Umbilical cord (tissue), 2 donors: ENCODE measurements around the gene PNMA8C. TPM values are rescaled to one million over a fixed set of nuclear protein-coding genes. Genes with fewer than 3 reads are reported as not detected.
"Not testable (repeated sequence)": the region's sequence is repeated elsewhere in the genome, so short reads cannot be mapped to it uniquely, and the experiment has no call there.

Experiments
- DNase-seq: peaks from one replicate; pipeline ENCODE4 v3.0.0-alpha.2; 2015; ENCODE audit warnings: low spot score
- total RNA-seq: library from RNA; depleted of rRNA; stranded (reverse); fragments of >200 nt; gene quantifications from one replicate; pipeline ENCODE4 v1.2.3, GENCODE V29; 2014; ENCODE audit warnings: low replicate concordance; ENCODE audit not compliant: insufficient read depth

PNMA8C gene
- total RNA-seq, 1 donor from 2014 or later: not detected

GRCh38 chr19:46411925-46412649 lies 16.6 kb downstream of the PNMA8C start:
- no peak for DNase-seq

- DNase-seq: no peak
These were observed 17.4 kb downstream of the PNMA8C start for GRCh38 chr19:46411088-46411924.

DNA sequence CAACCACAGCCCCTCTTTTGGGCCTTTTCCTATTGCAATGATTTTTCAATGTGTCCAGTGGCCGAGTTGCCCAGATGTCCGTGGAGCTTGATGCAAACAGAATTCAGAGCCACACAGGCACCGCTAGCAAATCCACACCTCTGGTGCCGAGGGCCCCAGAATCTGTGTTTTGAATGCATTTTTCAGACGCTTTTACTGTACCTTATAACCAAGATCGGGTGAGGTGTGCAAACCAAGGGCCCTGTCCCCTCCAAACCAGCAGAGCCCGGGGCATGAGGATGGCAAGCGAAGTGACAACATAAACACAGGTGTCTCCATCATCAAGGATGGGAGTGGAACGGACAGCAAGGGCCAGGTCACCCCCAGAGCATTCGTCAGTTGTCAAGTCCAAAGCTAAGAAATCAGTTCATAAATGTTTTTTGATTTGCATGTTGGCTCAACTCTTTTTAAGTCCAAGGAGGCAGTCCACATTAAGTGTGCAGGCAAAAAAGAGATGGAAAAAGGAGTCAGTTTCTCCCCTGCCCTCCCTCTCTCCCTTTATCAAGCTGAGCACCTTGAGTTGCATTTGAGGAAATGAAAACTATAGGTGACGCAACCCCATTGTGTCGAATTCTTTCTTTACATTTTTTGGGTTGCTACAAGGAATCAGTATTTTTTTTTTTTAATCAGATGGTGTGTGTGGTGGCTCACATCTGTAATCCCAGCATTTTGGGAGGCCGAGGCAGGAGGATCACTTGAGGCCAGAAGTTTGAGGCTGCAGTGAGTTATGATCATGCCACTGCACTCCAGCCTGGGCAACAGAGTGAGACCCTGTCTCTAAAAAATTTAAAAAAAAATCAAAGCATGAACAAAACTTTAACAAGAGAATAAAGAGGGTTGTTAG lies 18.3 kb downstream of the PNMA8C start:
- DNase-seq: no peak

DNA sequence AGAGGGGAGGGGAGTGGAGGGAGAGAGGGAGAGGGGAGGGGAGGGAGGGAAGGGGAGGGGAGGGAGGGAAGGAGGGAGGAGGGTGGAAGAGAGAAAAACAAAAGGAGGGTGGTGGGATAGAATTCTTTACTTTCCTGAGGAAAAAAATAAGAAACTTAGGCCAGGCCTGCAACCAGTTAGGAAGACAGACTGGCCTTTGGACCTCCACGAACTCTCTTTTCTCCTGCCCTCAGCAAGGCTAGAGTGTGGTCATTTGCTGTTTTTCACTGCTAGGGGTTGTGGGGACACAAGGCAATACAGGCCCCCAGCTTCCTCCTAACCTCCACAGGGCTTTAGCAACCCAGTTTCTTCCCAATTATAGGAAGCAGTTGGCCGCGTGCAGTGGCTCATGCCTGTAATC lies 19.5 kb downstream of the PNMA8C start:
- DNase-seq: no peak

DNA sequence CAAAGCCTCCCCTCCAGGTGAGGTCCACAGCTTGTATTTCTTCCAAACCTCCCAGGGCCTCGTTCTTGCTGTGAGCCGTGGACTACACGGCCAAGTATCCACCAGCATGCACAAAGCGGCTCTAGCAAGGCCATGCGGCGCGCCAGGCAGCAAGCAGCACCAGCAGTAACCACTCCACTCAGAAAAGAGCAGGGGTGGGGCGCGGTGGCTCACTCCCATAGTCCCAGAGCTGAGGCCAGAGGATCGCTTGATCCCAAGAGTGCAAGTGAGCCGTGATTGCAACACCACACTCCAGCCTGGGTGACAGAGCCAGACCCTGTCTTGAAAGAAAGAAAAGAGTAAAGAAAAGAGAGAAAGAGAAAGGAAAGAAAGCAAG lies 20.1 kb downstream of the PNMA8C start:
- peak; percentile 87 for DNase-seq

- DNase-seq: no peak
These were observed 20.7 kb downstream of the PNMA8C start for GRCh38 chr19:46407856-46408663.

GRCh38 chr19:46406976-46407375 lies 21.8 kb downstream of the PNMA8C start:
- peak; percentile 29 for DNase-seq

- DNase-seq: peak; percentile 83
These were observed 23.8 kb downstream of the PNMA8C start for GRCh38 chr19:46404753-46405468.

- DNase-seq: peak; percentile 83
These were observed 24.5 kb downstream of the PNMA8C start for GRCh38 chr19:46404055-46404752.

GRCh38 chr19:46402725-46403124 lies 26.0 kb downstream of the PNMA8C start:
- no peak for DNase-seq

DNA sequence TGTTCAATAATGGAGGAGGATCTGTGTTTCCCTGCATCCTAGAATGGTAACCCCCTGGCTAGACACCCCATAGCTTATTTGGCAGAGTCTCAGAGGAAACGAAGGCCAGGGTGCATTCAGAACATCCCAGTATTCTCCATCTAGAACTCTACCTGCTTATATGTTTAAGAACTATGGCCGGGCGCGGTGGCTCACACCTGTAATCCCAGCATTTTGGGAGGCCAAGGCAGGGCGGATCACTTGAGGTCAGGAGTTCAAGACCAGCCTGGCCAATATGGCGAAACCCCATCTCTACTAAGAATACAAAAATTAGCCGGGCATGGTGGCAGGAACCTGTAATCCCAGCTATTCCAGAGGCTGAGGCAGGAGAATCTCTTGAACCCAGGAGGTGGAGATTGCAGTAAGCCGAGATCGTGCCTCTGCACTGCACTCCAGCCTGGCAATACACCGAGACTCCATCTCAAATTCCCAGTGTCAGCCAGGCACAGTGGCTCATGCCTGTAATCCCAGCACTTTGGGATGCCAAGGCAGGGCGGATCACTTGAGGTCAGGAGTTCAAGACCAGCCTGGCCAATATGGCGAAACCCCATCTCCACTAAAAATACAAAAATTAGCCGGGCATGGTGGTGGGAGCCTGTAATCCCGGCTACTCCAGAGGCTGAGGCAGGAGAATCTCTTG lies 30.8 kb downstream of the PNMA8C start:
- DNase-seq: not testable (repeated sequence)

- no peak for DNase-seq
These were observed 34.3 kb downstream of the PNMA8C start for GRCh38 chr19:46394402-46394797.

DNA sequence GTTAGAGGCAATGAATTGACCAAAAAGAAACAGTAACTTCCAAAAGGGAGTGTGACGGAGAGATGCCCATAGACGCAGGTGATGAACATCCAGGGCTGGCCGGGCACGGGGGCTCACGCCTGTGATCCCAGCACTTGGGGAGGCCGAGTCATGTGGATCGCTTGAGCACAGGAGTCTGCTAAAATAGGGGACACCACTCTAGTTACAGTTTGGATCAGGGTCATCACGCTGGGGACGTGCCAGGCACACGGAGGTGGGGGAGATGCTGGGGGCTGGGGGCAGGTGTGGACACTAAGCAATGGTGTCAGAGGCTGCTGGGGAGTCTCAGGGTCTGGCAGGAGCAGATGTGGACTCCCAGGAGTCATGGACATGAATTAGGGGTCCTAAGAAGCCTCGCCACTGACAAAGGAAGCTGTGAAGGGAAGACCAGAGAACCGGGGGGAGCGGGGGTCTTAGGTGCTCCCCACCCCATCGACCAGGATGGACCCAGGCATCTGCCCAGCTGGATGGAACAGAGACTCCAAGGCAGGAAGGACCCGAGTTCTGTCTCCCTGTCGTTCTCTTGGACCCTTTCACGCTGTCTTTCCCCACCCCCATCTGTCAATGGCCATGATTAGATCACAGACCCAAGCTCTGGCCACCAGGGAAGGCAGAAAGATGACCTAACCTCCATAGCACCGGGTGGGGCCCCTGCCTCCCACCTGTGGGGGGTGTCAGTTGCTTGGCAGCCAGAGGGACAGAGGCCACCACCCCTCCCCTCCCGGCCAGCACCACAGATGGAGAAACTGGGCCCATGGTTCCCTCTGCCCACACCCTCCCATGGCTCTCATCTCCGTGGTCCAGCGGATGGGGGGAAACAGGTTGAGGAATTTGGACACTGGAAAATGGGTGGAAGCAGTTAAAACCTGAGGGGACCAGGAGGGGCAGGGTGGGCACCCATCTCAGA lies 35.0 kb downstream of the PNMA8C start:
- DNase-seq: no peak

- no peak for DNase-seq
These were observed 35.9 kb downstream of the PNMA8C start for GRCh38 chr19:46392837-46393236.

DNA sequence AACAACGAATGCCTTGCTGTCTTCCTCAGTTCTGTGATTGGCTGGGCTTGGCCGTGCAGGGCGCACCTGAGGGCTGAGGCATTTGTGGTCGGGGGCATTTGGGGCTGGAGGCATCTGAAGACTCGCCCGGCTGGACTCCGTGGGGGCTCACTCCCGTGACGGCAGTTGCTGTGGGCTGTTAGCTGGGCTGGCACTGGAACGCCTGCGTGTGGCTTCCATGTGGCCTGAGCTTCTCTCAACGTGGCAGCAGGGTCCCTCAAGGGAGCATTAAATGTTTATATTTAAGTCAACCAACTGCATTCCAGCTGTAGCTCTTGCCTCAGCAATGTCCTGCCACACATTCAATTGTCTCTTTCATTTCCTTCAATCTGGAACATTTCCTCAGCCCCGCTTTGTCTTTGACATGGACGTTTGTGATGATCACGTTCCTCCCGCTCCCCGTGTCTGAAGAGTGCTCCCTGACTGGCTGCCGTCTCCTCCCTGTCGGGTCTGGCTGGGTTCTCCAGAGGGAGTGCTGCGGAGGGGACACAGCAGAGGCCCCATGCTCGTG lies 36.4 kb downstream of the PNMA8C start:
- peak; percentile 40 for DNase-seq

GRCh38 chr19:46391296-46392251 lies 37.2 kb downstream of the PNMA8C start:
- no peak for DNase-seq

DNA sequence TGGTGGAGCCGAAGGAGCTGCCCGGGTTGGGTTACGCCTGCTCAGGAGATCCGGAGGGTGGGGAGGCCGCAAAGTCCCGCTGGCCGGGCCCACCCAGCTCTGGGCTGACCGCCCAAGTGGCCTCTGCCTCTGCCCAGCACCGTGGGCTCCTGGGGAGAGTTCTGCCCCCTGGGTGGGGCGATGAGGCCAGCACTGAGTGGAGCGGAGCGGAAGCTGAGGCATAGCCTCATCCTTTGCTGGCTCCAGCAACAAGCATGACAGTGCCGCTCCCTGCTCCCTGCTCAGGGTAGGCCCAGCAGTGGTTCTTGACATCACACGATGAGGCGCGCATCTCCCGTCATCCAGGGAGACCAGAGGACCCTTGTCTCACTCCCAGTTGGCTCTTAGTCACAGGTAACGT lies 37.9 kb downstream of the PNMA8C start:
- no peak for DNase-seq
